SK-N-DZ (cell line): ENCODE data around the gene SLC38A1.

Experiments used
- DNase-seq: peaks from one replicate; pipeline ENCODE4 v3.0.0-alpha.2; 2015; ENCODE audit warnings: low spot score

Gene SLC38A1

GRCh38 chr12:46234000-46234399 is 34.8 kb downstream of the SLC38A1 start:
- no peak for DNase-seq

- no peak for DNase-seq
These were observed 35.4 kb downstream of the SLC38A1 start for GRCh38 chr12:46233423-46233822.

- no peak for DNase-seq
These were observed 37.9 kb downstream of the SLC38A1 start for GRCh38 chr12:46230983-46231382.

- DNase-seq: no peak
These were observed 38.5 kb downstream of the SLC38A1 start for GRCh38 chr12:46230306-46230705.

GRCh38 chr12:46227616-46228015 is 41.2 kb downstream of the SLC38A1 start:
- DNase-seq: no peak

GRCh38 chr12:46224386-46224785 is 44.5 kb downstream of the SLC38A1 start:
- no peak for DNase-seq

- no peak for DNase-seq
These were observed 45.8 kb downstream of the SLC38A1 start for GRCh38 chr12:46223047-46223446.

GRCh38 chr12:46222636-46223035 is 46.2 kb downstream of the SLC38A1 start:
- DNase-seq: no peak

GRCh38 chr12:46221255-46222128 is 47.4 kb downstream of the SLC38A1 start:
- DNase-seq: no peak

- no peak for DNase-seq
These were observed 48.8 kb downstream of the SLC38A1 start for GRCh38 chr12:46219877-46220655.

GRCh38 chr12:46219132-46219876 is 49.5 kb downstream of the SLC38A1 start:
- no peak for DNase-seq

- DNase-seq: no peak
These were observed 50.3 kb downstream of the SLC38A1 start for GRCh38 chr12:46218322-46219095.

GRCh38 chr12:46217541-46218321 is 51.1 kb downstream of the SLC38A1 start:
- no peak for DNase-seq

- no peak for DNase-seq
These were observed 54.0 kb downstream of the SLC38A1 start for GRCh38 chr12:46214668-46215436.

GRCh38 chr12:46212108-46212982 is 56.5 kb downstream of the SLC38A1 start:
- DNase-seq: no peak

- no peak for DNase-seq
These were observed 57.9 kb downstream of the SLC38A1 start for GRCh38 chr12:46210873-46211439.

- DNase-seq: no peak
These were observed 58.6 kb downstream of the SLC38A1 start for GRCh38 chr12:46209914-46210872.
